Measurements from ENCODE around the gene CCSER2.

The CCSER2 gene

GRCh38 chr10:84397735-84398144 is 69.4 kb downstream of the CCSER2 start:
- TF ChIP-seq ZNF70 (CRISPR knock-in tag; IDR thresholded peaks at IDR 0.05) (no peak), ZC3H10 (CRISPR knock-in tag; IDR thresholded peaks at IDR 0.05) (no peak), PPARA (CRISPR knock-in tag; IDR thresholded peaks at IDR 0.05; ENCODE audit: borderline replicate concordance) (no peak), ESRRG (CRISPR knock-in tag; IDR thresholded peaks at IDR 0.05) (no peak), ZNF565 (CRISPR knock-in tag; conservative IDR thresholded peaks at IDR 0.05; ENCODE audit: low read depth) (no peak), ARNTL (CRISPR knock-in tag; IDR thresholded peaks at IDR 0.05; ENCODE audit: borderline replicate concordance, low read depth) (no peak), ZNF8 (CRISPR knock-in tag; IDR thresholded peaks at IDR 0.05) (no peak), TOX (CRISPR knock-in tag; IDR thresholded peaks at IDR 0.05; ENCODE audit: borderline replicate concordance) (no peak), CSRNP3 (CRISPR knock-in tag; IDR thresholded peaks at IDR 0.05) (no peak), RARB (CRISPR knock-in tag; IDR thresholded peaks at IDR 0.05) (no peak), TCF4 (CRISPR knock-in tag; IDR thresholded peaks at IDR 0.05; ENCODE audit: borderline replicate concordance) (no peak), OSR1 (CRISPR knock-in tag; IDR thresholded peaks at IDR 0.05) (no peak)
- TF ChIP-seq, protein P1, sequence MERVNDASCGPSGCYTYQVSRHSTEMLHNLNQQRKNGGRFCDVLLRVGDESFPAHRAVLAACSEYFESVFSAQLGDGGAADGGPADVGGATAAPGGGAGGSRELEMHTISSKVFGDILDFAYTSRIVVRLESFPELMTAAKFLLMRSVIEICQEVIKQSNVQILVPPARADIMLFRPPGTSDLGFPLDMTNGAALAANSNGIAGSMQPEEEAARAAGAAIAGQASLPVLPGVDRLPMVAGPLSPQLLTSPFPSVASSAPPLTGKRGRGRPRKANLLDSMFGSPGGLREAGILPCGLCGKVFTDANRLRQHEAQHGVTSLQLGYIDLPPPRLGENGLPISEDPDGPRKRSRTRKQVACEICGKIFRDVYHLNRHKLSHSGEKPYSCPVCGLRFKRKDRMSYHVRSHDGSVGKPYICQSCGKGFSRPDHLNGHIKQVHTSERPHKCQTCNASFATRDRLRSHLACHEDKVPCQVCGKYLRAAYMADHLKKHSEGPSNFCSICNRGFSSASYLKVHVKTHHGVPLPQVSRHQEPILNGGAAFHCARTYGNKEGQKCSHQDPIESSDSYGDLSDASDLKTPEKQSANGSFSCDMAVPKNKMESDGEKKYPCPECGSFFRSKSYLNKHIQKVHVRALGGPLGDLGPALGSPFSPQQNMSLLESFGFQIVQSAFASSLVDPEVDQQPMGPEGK (CRISPR knock-in tag; IDR thresholded peaks at IDR 0.05; ENCODE audit: borderline replicate concordance), result no peak
- no peak for ATAC-seq

DNA sequence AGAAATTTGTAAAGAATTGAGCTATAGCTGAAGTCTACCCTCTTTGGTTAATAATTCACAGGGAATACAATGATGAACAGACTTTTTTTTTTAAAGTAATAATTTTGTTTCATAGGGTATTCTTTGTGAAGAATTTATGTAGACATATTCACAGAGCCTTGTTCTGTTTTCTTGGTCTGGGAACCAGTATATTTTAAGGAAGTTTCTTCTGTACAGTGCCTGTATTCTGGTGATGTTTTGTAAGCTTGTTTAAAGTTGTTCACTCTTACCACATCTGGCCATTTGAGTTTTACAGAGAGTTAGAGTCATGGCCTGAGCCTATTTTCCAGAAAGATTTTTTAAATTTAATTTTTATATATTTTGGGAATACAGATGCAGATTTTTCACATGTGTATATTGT is 70.3 kb downstream of the CCSER2 start:
- ATAC-seq, result no peak
- TF ChIP-seq ARNTL (CRISPR knock-in tag; IDR thresholded peaks at IDR 0.05; ENCODE audit: borderline replicate concordance, low read depth), result no peak
- no peak for TF ChIP-seq GLIS3 (CRISPR knock-in tag; IDR thresholded peaks at IDR 0.05)
- no peak for TF ChIP-seq PPARA (CRISPR knock-in tag; IDR thresholded peaks at IDR 0.05; ENCODE audit: borderline replicate concordance)
- TF ChIP-seq OSR1 (CRISPR knock-in tag; IDR thresholded peaks at IDR 0.05), result no peak
- no peak for TF ChIP-seq ZNF565 (CRISPR knock-in tag; conservative IDR thresholded peaks at IDR 0.05; ENCODE audit: low read depth)
- no peak for TF ChIP-seq CSDC2 (CRISPR knock-in tag; IDR thresholded peaks at IDR 0.05)
- no peak for TF ChIP-seq CREB5 (CRISPR knock-in tag; IDR thresholded peaks at IDR 0.05; ENCODE audit: low read depth)
- TF ChIP-seq ZFP3 (CRISPR knock-in tag; IDR thresholded peaks at IDR 0.05), result no peak
- TF ChIP-seq TOX (CRISPR knock-in tag; IDR thresholded peaks at IDR 0.05; ENCODE audit: borderline replicate concordance), result no peak
- TF ChIP-seq TCF4 (CRISPR knock-in tag; IDR thresholded peaks at IDR 0.05; ENCODE audit: borderline replicate concordance), result no peak
- no peak for TF ChIP-seq ZNF8 (CRISPR knock-in tag; IDR thresholded peaks at IDR 0.05)
- TF ChIP-seq, protein P1 (CRISPR knock-in tag; IDR thresholded peaks at IDR 0.05; ENCODE audit: borderline replicate concordance), result no peak
- TF ChIP-seq BACH2 (CRISPR knock-in tag; IDR thresholded peaks at IDR 0.05; ENCODE audit: borderline replicate concordance), result no peak
- TF ChIP-seq RARB (CRISPR knock-in tag; IDR thresholded peaks at IDR 0.05), result no peak
- TF ChIP-seq TSHZ2 (CRISPR knock-in tag; IDR thresholded peaks at IDR 0.05), result no peak
- TF ChIP-seq CSRNP3 (CRISPR knock-in tag; IDR thresholded peaks at IDR 0.05), result no peak
- TF ChIP-seq ZC3H10 (CRISPR knock-in tag; IDR thresholded peaks at IDR 0.05), result no peak
- no peak for TF ChIP-seq SNAI2 (CRISPR knock-in tag; IDR thresholded peaks at IDR 0.05)

Measured in SK-N-SH treated with all-trans-retinoic acid at 6 μM for 48 hours (cell line).